Epithelial cell of proximal tubule (primary cell): ENCODE data around the gene TNRC6C. TPM values are rescaled to one million over a fixed set of nuclear protein-coding genes. Genes with fewer than 3 reads are reported as not detected.

Experiments used
- DNase-seq: peaks from one replicate; pipeline ENCODE4 v3.0.0-alpha.2; 2011; ENCODE audit warnings: low read depth
- H3K4me3 ChIP-seq: 2 replicates; pipeline ENCODE4 v1.5.1; 2011; ENCODE audit warnings: low read depth, mild to moderate bottlenecking, low read length
- total RNA-seq: library from RNA; depleted of rRNA; stranded (reverse); fragments of >200 nt; gene quantifications from 2 replicates; pipeline ENCODE4 v1.2.3, GENCODE V29; 2015
- TF ChIP-seq, protein P1 (sequence below): conservative IDR thresholded peaks from 2 replicates; pipeline ENCODE4 v1.5.1; 2012; ENCODE audit warnings: low read depth, mild to moderate bottlenecking, low read length

The TNRC6C gene
- total RNA-seq, 1 donor from 2014 or later = 5.3 TPM

DNA sequence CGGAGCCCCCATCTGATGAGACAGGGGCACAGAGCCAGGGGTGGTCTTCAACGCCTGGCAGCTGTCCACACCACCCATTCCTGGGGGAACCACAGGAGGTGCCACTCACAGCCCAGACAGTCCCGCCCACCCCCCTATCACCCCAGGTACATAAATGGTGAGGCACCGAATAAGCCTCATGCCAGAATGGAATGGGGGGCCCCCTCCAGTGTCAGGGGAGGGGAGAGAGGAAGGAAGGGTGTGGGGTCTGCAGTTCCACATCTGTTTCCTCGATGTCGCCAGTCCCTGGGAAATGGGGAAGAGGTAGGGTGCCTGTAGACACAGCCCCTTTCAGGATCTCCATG is 168.4 kb downstream of the TNRC6C start:
- DNase-seq = no peak
- TF ChIP-seq, protein P1, sequence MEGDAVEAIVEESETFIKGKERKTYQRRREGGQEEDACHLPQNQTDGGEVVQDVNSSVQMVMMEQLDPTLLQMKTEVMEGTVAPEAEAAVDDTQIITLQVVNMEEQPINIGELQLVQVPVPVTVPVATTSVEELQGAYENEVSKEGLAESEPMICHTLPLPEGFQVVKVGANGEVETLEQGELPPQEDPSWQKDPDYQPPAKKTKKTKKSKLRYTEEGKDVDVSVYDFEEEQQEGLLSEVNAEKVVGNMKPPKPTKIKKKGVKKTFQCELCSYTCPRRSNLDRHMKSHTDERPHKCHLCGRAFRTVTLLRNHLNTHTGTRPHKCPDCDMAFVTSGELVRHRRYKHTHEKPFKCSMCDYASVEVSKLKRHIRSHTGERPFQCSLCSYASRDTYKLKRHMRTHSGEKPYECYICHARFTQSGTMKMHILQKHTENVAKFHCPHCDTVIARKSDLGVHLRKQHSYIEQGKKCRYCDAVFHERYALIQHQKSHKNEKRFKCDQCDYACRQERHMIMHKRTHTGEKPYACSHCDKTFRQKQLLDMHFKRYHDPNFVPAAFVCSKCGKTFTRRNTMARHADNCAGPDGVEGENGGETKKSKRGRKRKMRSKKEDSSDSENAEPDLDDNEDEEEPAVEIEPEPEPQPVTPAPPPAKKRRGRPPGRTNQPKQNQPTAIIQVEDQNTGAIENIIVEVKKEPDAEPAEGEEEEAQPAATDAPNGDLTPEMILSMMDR = no peak
- H3K4me3 ChIP-seq = peak overlapping the region; percentile 83

DNA sequence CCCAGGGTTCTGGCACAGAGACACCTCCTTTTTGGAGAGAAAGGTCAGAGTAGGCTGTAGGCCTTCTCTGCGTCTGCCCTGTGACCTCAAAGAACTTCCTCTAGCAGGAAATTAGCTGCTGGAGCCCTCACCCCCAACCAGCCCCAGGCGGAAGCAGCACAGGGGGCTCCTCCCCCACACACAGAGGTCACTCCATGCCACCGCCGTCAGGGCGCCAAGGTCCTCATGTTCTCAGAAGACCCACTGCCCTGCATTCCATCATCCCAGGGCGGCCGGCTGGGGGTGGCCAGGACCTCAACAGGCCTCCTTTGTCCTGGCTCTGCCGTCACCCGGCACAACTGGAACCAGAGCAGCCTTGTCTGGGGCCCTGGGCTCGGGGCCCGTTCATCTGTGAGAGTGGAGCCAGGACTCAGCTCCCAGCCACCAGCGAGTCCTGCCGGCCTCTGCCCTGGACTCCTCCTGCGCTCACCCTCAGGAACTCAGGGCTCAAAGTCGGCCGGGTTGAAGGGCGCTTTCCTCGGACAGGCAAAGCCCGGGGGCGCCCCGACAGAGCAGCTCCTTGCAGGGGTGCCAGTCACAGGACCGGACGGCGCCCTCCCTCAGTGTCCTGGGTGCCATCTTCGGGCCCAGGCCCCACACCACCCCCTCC is 168.9 kb downstream of the TNRC6C start:
- TF ChIP-seq, protein P1 = no peak
- H3K4me3 ChIP-seq = peak overlapping the region; percentile 83
- no peak for DNase-seq

DNA sequence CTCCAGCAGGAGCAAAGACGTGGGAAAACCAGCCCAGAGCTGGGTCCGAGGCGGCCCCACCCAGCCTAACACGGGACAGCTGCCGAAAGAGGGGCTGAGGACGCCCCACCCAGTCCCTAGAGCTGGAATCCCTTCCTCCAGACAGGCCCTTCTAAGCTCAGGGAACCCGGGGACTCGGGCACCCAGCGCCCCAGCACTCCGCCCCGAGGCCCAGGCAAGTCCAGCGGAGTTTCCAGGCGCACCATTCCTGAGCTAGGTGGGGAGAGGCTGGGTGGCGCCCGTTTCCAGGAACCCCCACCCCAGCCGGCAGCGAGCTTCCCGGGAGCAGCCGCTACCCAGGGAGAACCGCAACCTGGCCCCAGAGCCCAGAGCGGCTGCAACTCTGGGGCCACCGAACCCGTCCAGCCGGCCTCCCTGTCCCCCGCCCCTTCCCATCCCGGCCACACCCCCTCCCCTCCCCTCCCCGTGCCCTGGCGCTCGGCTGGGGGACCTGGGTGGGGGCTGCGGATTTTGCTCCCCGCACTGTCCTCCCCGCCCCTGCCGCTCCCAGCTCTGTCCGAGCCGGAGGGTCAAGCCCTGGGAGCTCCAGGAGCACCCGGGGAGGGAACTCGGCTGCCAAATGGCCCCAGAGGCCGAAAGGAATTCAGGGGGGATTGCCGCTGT is 169.5 kb downstream of the TNRC6C start:
- no peak for DNase-seq
- TF ChIP-seq, protein P1 = no peak
- peak overlapping the region; percentile 83 for H3K4me3 ChIP-seq

DNA sequence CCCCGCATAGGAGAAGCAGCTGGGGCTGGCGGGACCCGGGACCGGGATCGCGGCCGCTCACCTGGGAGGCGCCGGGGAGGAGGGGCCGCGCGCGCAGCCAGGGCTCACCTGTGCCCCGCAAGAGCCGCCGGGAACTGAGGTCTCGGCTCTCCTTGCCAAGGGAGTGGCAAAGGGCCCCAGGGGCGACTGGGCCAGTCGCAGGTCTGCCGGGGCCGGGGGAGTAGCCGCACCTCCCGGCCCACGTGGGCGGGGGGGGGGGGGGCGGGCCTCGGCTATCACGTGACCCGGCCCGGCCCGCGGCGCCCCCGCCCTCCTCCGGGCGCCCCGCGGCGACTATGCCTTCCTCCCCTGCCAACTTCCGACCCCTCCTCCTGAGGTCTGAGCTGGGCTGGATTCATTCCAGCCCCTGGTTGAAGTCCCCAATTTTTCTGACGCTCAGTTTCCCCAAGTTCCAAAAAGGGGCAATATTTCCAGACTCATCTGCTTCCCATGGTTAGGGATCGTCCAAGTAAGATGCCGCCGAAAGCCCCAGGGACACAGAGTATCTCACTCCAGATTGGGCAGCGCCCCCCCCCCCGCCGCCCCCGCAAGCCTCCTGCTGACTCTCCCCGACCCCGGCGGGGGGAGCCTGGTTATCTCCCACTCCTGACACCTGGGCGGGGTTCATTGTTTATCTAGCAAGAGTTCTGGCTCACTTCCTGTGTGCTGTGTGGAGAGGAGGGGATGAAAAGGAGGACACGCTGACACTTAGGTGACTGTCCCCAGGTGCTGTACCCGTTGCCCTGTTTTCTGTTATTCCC is 170.2 kb downstream of the TNRC6C start, which contains the start of gene TMC6:
Gene TMC6, minus strand, starts transcription at position 205 of the 800 bp plus-strand sequence. CDS start 1,923 bp downstream, outside the sequence.
- TF ChIP-seq, protein P1 = no peak
- peak within 1 kb of the TSS; percentile 83 for H3K4me3 ChIP-seq
- DNase-seq = no peak

DNA sequence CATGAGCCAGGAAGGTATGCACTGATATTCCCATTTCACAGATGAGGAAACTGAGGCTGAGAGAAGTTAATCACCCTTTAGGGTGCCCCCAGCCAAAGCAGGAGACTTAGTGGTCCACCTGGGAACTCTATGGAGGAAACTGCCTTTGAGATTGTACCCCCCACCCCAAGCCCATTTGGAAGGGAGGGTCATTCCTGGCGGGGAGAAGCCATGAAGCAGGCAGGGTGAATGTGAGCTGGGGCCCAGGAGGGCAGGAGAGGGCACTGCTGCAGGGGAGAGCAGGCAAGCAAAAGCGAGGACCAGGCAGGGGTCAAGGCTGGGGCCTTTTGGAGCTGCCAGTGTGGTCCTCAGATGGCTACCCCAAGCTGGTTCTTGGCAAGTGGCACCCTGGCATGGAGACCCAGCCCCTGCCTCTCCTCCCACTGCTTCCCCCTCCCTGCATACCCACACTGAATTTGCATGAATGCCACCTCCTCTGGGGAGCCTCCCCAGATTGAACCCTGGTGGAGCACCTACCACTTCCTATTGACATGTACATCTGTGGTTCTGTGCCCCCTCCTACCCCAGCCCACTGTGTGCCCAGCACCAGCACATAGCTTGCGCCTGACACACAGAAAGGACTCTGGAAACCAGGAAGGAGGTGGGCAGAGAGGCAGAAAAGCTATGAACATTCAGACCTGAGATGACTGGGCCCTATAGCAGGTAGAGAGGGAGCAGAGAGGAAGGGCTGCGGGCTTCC is 171.0 kb downstream of the TNRC6C start:
- H3K4me3 ChIP-seq = no peak overlapping the region
- DNase-seq = no peak
- TF ChIP-seq, protein P1 = no peak

DNA sequence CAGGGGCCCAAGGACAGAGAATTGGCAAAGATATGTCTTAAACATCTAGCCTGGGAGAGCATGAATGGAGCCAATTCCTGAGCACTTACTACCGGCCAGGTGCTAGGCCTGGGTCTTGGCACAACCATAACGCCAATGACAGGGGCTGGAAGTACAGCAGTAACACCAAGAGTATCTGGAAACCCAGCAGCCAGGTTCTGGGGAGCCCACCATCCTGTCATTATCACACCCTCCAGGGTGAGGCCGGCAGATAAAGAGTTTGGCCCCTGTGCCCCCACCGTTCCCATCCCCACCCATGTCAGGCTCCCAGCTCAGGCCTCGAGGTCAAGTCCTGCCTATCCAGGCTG is 171.6 kb downstream of the TNRC6C start:
- TF ChIP-seq, protein P1 = no peak
- no peak overlapping the region for H3K4me3 ChIP-seq
- DNase-seq = no peak
